Keratinocyte (primary cell): ENCODE measurements around the gene CLCN2. TPM values are rescaled to one million over a fixed set of nuclear protein-coding genes. Genes with fewer than 3 reads are reported as not detected.
A peak's percentile ranks its signal among the peaks of the same experiment; 100 is the strongest.

Experiments used
- DNase-seq: peaks from one replicate; pipeline ENCODE4 v3.0.0-alpha.2; 2011; ENCODE audit warnings: low read depth, missing footprints, low spot score
- FAIRE-seq: peaks from 2 replicates; lab custom pipeline; 2011; peaks lifted over from hg19 to GRCh38; lab: Jason Lieb, UNC
- H2AFZ ChIP-seq: 2 replicates; pipeline ENCODE4 v1.6.0; 2012; ENCODE audit warnings: low read length, control low read depth, inconsistent platforms; ENCODE audit not compliant: control insufficient read depth
- H3K27ac ChIP-seq: 2 replicates; pipeline ENCODE4 v1.5.1; 2011; ENCODE audit warnings: low read length; ENCODE audit not compliant: control insufficient read depth, insufficient read depth
- H3K27me3 ChIP-seq: 3 replicates; pipeline ENCODE4 v1.6.0; 2011; ENCODE audit warnings: low read length; ENCODE audit not compliant: control insufficient read depth, insufficient read depth; ENCODE audit errors: extremely low read depth
- H3K36me3 ChIP-seq, 2 experiments: 2 replicates in 1 of 2; 3 replicates in 1 of 2; pipeline ENCODE4 v1.5.1; 2011; ENCODE audit warnings: low read length in 2 of 2, mild to moderate bottlenecking in 1 of 2; ENCODE audit not compliant: control insufficient read depth in 2 of 2, insufficient read depth in 2 of 2; ENCODE audit errors: extremely low read depth in 1 of 2
- H3K4me1 ChIP-seq: 3 replicates; pipeline ENCODE4 v1.5.1; 2011; ENCODE audit warnings: low read length; ENCODE audit not compliant: control insufficient read depth, insufficient read depth; ENCODE audit errors: extremely low read depth
- H3K4me2 ChIP-seq: 3 replicates; pipeline ENCODE4 v1.6.0; 2011; ENCODE audit warnings: low read depth, low read length; ENCODE audit not compliant: control insufficient read depth, insufficient read depth; ENCODE audit errors: extremely low read depth
- H3K4me3 ChIP-seq, 3 experiments: fragments of 200-600 bp in 1 of 3; sonication (generic) in 1 of 3; 2 replicates in 2 of 3; 3 replicates in 1 of 3; pipeline ENCODE4 v1.5.1; 2011 to 2016; ENCODE audit warnings: low read length in 3 of 3, mild to moderate bottlenecking in 3 of 3, control low read depth in 2 of 3, inconsistent platforms in 1 of 3, low read depth in 1 of 3, mixed read lengths in 1 of 3, mixed run types in 1 of 3, moderate library complexity in 1 of 3; ENCODE audit not compliant: control insufficient read depth in 2 of 3, insufficient read depth in 2 of 3; ENCODE audit errors: extremely low read depth in 1 of 3
- H3K79me2 ChIP-seq: 2 replicates; pipeline ENCODE4 v1.6.0; 2012; ENCODE audit warnings: low read length; ENCODE audit not compliant: control insufficient read depth, insufficient read depth
- H3K9ac ChIP-seq: 3 replicates; pipeline ENCODE4 v1.6.0; 2011; ENCODE audit warnings: low read length; ENCODE audit not compliant: control insufficient read depth, insufficient read depth; ENCODE audit errors: extremely low read depth
- H3K9me1 ChIP-seq: 3 replicates; pipeline ENCODE4 v1.6.0; 2011; ENCODE audit warnings: low read length; ENCODE audit not compliant: control insufficient read depth, insufficient read depth; ENCODE audit errors: extremely low read depth
- H3K9me3 ChIP-seq: 2 replicates; pipeline ENCODE4 v1.5.1; 2012; ENCODE audit warnings: low read depth, low read length; ENCODE audit not compliant: control insufficient read depth
- H4K20me1 ChIP-seq: 3 replicates; pipeline ENCODE4 v1.6.0; 2011; ENCODE audit warnings: low read length; ENCODE audit not compliant: control insufficient read depth, insufficient read depth; ENCODE audit errors: extremely low read depth
- CTCF ChIP-seq, 3 experiments: IDR thresholded peaks in 1 of 3; conservative IDR thresholded peaks in 1 of 3; optimal IDR thresholded peaks in 1 of 3; 2 replicates in 2 of 3; 3 replicates in 1 of 3; pipeline versions ENCODE3 to v1.5.1; 2011; ENCODE audit warnings: low read length in 3 of 3, mild to moderate bottlenecking in 3 of 3, moderate library complexity in 2 of 3, control low read depth in 1 of 3, inconsistent platforms in 1 of 3; ENCODE audit not compliant: insufficient read depth in 2 of 3; ENCODE audit errors: extremely low read depth in 1 of 3
- EZH2 ChIP-seq: IDR thresholded peaks from one replicate; pipeline ENCODE4 v1.6.1; 2012; ENCODE audit warnings: inconsistent platforms, mild to moderate bottlenecking, low read length, moderate library complexity
- dilution Hi-C: fragments of 300-500 bp; cut with MboI; formaldehyde crosslinking; loops from one replicate; pipeline ENCODE4 v1.7.0; 2020; ENCODE audit warnings: low sequenced_read_pairs; ENCODE audit not compliant: extremely low pct_ligation_motif_present
- polyA plus RNA-seq, 5 experiments: library from polyadenylated mRNA; depleted of rRNA in 3 of 5; stranded (reverse) in 3 of 5; stranded (forward) in 1 of 5; unstranded in 1 of 5; fragments of >200 nt; gene quantifications; 1 replicate in 1 of 5; 2 replicates in 3 of 5; 3 replicates in 1 of 5; pipeline versions ENCODE4 v1.2.1 to v1.2.3, GENCODE V29; 2011 to 2012; ENCODE audit warnings: missing spikeins in 2 of 5, low read depth in 1 of 5, low replicate concordance in 1 of 5

CLCN2 gene
- polyA plus RNA-seq, 1 donor (not counting 4 experiments of a cell fraction or from before 2014, with no cell fraction given): 3.1 TPM

GRCh38 chr3:184354121-184354728, 7.2 kb downstream of the CLCN2 start:
- no peaks in the 10 kb centered on the region for H3K9me3 ChIP-seq
- TF ChIP-seq CTCF (optimal IDR thresholded peaks at IDR 0.05 in 1 of 3, IDR thresholded peaks at IDR 0.05 in 1 of 3, conservative IDR thresholded peaks at IDR 0.05 in 1 of 3; ENCODE audit: extremely low read depth in 1 of 3, insufficient read depth in 2 of 3, low read length in 3 of 3) (peak in 2 of 3 experiments; percentile 60 to 88), EZH2 (no peak)
- no peak for FAIRE-seq
- no peak overlapping the region for H3K4me3 ChIP-seq
- no peaks in the 10 kb centered on the region for H3K27me3 ChIP-seq
- H3K4me1 ChIP-seq: no peaks in the 10 kb centered on the region
- dilution Hi-C loops: no loop called here
- no peaks in the 10 kb centered on the region for H3K79me2 ChIP-seq
- no peaks in the 10 kb centered on the region for H3K9me1 ChIP-seq
- H2AFZ ChIP-seq: no peak overlapping the region
- H3K4me2 ChIP-seq: no peak overlapping the region
- DNase-seq: no peak
- no peak overlapping the region for H3K9ac ChIP-seq
- no peak overlapping the region for H3K27ac ChIP-seq
- H4K20me1 ChIP-seq: no peaks in the 10 kb centered on the region
- peaks cover 4 to 16% of the 10 kb centered on the region in 2 experiments for H3K36me3 ChIP-seq

- H3K9me1 ChIP-seq: no peaks in the 10 kb centered on the region
- dilution Hi-C loops: no loop called here
- no peak overlapping the region for H2AFZ ChIP-seq
- H3K79me2 ChIP-seq: no peaks in the 10 kb centered on the region
- no peaks in the 10 kb centered on the region for H3K4me1 ChIP-seq
- no peak overlapping the region for H3K27ac ChIP-seq
- no peaks in the 10 kb centered on the region for H4K20me1 ChIP-seq
- TF ChIP-seq EZH2: no peak
- no peaks in the 10 kb centered on the region for H3K9me3 ChIP-seq
- H3K9ac ChIP-seq: no peak overlapping the region
- no peak overlapping the region for H3K4me2 ChIP-seq
- no peak overlapping the region for H3K4me3 ChIP-seq
- H3K27me3 ChIP-seq: no peaks in the 10 kb centered on the region
- DNase-seq (no peak), FAIRE-seq (no peak)
- peaks cover 4 to 16% of the 10 kb centered on the region in 2 experiments for H3K36me3 ChIP-seq
These were observed 7.9 kb downstream of the CLCN2 start for GRCh38 chr3:184353546-184353941.
